Endothelial cell of umbilical vein (primary cell): ENCODE data around the gene SSR1. TPM values are rescaled to one million over a fixed set of nuclear protein-coding genes. Genes with fewer than 3 reads are reported as not detected.

Experiments
- BruUV-seq: library from RNA; stranded (reverse); fragments of 400-500 nt; replicated peaks from 2 replicates; lab custom pipeline; 2021; lab: Mats Ljungman, UMichigan
- CTCF ChIA-PET: fragments of 300-600, 350-600 bp; sonication (Branson Sonifier 250); formaldehyde crosslinking; loops from one replicate; lab custom pipeline; 2021; ENCODE audit warnings: antibody characterized with exemption, inconsistent platforms; lab: Charles Lee
- POLR2A ChIA-PET: fragments of 300-600, 350-600 bp; sonication (Branson Sonifier 250); formaldehyde crosslinking; loops from one replicate; lab custom pipeline; 2021; ENCODE audit warnings: antibody characterized with exemption, inconsistent platforms; lab: Charles Lee
- DNase-seq: peaks from one replicate; pipeline ENCODE4 v3.0.0-alpha.2; 2011; ENCODE audit warnings: low read depth, low spot score
- FAIRE-seq: peaks from 2 replicates; lab custom pipeline; 2011; peaks lifted over from hg19 to GRCh38; lab: Jason Lieb, UNC
- H2AFZ ChIP-seq: 2 replicates; pipeline ENCODE4 v1.6.0; 2012; ENCODE audit warnings: low read depth, low read length, control low read depth, inconsistent platforms
- H3K27ac ChIP-seq: 2 replicates; pipeline ENCODE4 v1.5.1; 2011; ENCODE audit warnings: low read depth, mild to moderate bottlenecking, control low read depth, low read length, moderate library complexity; ENCODE audit not compliant: insufficient read depth
- H3K27me3 ChIP-seq, 2 experiments: 2 replicates each; pipeline versions ENCODE4 v1.6.0 to v1.6.1; 2011; ENCODE audit warnings: low read length in 2 of 2, mixed read lengths in 1 of 2; ENCODE audit not compliant: control insufficient read depth in 2 of 2, insufficient read depth in 2 of 2
- H3K36me3 ChIP-seq, 2 experiments: 2 replicates in 1 of 2; 3 replicates in 1 of 2; pipeline ENCODE4 v1.5.1; 2011; ENCODE audit warnings: low read length in 2 of 2, mild to moderate bottlenecking in 1 of 2, moderate library complexity in 1 of 2; ENCODE audit not compliant: control insufficient read depth in 2 of 2, insufficient read depth in 2 of 2; ENCODE audit errors: extremely low read depth in 1 of 2
- H3K4me1 ChIP-seq: 3 replicates; pipeline ENCODE4 v1.5.1; 2011; ENCODE audit warnings: mild to moderate bottlenecking, low read length; ENCODE audit not compliant: control insufficient read depth, insufficient read depth; ENCODE audit errors: extremely low read depth
- H3K4me2 ChIP-seq: 2 replicates; pipeline ENCODE4 v1.6.1; 2011; ENCODE audit warnings: low read length, control low read depth, mixed read lengths; ENCODE audit not compliant: insufficient read depth
- H3K4me3 ChIP-seq, 3 experiments: fragments of 200-600 bp in 1 of 3; sonication (generic), shearing (Covaris generic) in 1 of 3; replicated peaks in 1 of 3; 2 replicates each; pipeline ENCODE4 v1.5.1; 2011 to 2016; ENCODE audit warnings: control low read depth in 3 of 3, low read length in 3 of 3, mild to moderate bottlenecking in 2 of 3, inconsistent platforms in 1 of 3, low read depth in 1 of 3, moderate library complexity in 1 of 3; ENCODE audit not compliant: insufficient read depth in 1 of 3
- H3K79me2 ChIP-seq: 2 replicates; pipeline ENCODE4 v1.6.0; 2012; ENCODE audit warnings: low read length, inconsistent platforms; ENCODE audit not compliant: control insufficient read depth, insufficient read depth
- H3K9ac ChIP-seq: replicated peaks from 2 replicates; pipeline ENCODE3; 2011; ENCODE audit warnings: low read length, control low read depth; ENCODE audit not compliant: insufficient read depth; ENCODE audit errors: extremely low read depth
- H3K9me1 ChIP-seq: replicated peaks from 3 replicates; pipeline ENCODE4 v1.6.0; 2011; ENCODE audit warnings: mild to moderate bottlenecking, low read length; ENCODE audit not compliant: control insufficient read depth, insufficient read depth; ENCODE audit errors: extremely low read depth
- H3K9me3 ChIP-seq: replicated peaks from 2 replicates; pipeline ENCODE4 v1.5.1; 2012; ENCODE audit warnings: low read length, inconsistent platforms; ENCODE audit not compliant: control insufficient read depth, insufficient read depth
- H4K20me1 ChIP-seq: replicated peaks from 2 replicates; pipeline ENCODE3; 2011; ENCODE audit warnings: mild to moderate bottlenecking, low read length; ENCODE audit not compliant: control insufficient read depth, insufficient read depth; ENCODE audit errors: extremely low read depth
- EZH2 ChIP-seq: IDR thresholded peaks from 2 replicates; pipeline ENCODE4 v1.6.1; 2012; ENCODE audit warnings: borderline replicate concordance, low read depth, mild to moderate bottlenecking, moderate library complexity, low read length, inconsistent platforms; ENCODE audit not compliant: severe bottlenecking
- GATA2 ChIP-seq: IDR thresholded peaks from 2 replicates; pipeline ENCODE4 v1.7.0; 2011; ENCODE audit warnings: low read depth, mild to moderate bottlenecking, moderate library complexity, mixed read lengths, low read length; ENCODE audit not compliant: insufficient read length, insufficient read depth
- JUN ChIP-seq: IDR thresholded peaks from 2 replicates; pipeline ENCODE4 v1.6.1; 2011; ENCODE audit warnings: borderline replicate concordance, low read depth; ENCODE audit not compliant: insufficient read length, insufficient read depth
- dilution Hi-C: fragments of 300-500 bp; cut with MboI; formaldehyde crosslinking; loops from one replicate; pipeline ENCODE4 v1.15.0; 2019; ENCODE audit warnings: low sequenced_read_pairs; ENCODE audit not compliant: extremely low pct_ligation_motif_present
- intact Hi-C: fragments of 100-400 bp; cut with micrococcal nuclease; formaldehyde crosslinking; loops from one replicate; pipeline ENCODE4 v1.10.0; 2022
- polyA plus RNA-seq, 4 experiments: library from polyadenylated mRNA; depleted of rRNA in 3 of 4; stranded (reverse) in 3 of 4; unstranded in 1 of 4; fragments of >200 nt; gene quantifications; 2 replicates each; pipeline versions ENCODE4 v1.2.1 to v1.2.3, GENCODE V29; 2011 to 2012; ENCODE audit warnings: missing spikeins in 1 of 4
- total RNA-seq: library from RNA; stranded (reverse); gene quantifications from 2 replicates; pipeline ENCODE4 v1.2.3, GENCODE V29; 2021
- TF ChIP-seq, protein P1 (sequence below), 2 donors: IDR thresholded peaks; 1 replicate in 1 of 2; 2 replicates in 1 of 2; pipeline ENCODE4 v1.5.1; 2011; ENCODE audit warnings: low read length in 2 of 2, mild to moderate bottlenecking in 2 of 2, moderate library complexity in 2 of 2, control low read depth in 1 of 2, inconsistent platforms in 1 of 2, low read depth in 1 of 2; ENCODE audit not compliant: insufficient read depth in 1 of 2; ENCODE audit errors: extremely low read depth in 1 of 2

Gene SSR1
- total and polyA plus RNA-seq, 2 donors (not counting 3 experiments of a cell fraction or from before 2014, with no cell fraction given), result 70.7 to 187 TPM

- Histone ChIP-seq H3K9me3 (no peaks in the 10 kb centered on the region), H3K4me1 (peaks cover 16% of the 10 kb centered on the region), H3K27ac (no peak overlapping the region), H2AFZ (no peak overlapping the region), H3K4me3 (peak overlapping the region in 2 of 3 experiments; percentile 98 to 99), H3K36me3 (peaks cover 11 to 16% of the 10 kb centered on the region in 2 experiments), H3K9ac (peak overlapping the region; percentile 99), H3K27me3 (no peaks in the 10 kb centered on the region), H4K20me1 (no peaks in the 10 kb centered on the region), H3K4me2 (peak overlapping the region; percentile 100), H3K9me1 (no peaks in the 10 kb centered on the region), H3K79me2 (peaks cover 64% of the 10 kb centered on the region)
- TF ChIP-seq GATA2 (no peak), EZH2 (no peak)
- TF ChIP-seq, protein P1, sequence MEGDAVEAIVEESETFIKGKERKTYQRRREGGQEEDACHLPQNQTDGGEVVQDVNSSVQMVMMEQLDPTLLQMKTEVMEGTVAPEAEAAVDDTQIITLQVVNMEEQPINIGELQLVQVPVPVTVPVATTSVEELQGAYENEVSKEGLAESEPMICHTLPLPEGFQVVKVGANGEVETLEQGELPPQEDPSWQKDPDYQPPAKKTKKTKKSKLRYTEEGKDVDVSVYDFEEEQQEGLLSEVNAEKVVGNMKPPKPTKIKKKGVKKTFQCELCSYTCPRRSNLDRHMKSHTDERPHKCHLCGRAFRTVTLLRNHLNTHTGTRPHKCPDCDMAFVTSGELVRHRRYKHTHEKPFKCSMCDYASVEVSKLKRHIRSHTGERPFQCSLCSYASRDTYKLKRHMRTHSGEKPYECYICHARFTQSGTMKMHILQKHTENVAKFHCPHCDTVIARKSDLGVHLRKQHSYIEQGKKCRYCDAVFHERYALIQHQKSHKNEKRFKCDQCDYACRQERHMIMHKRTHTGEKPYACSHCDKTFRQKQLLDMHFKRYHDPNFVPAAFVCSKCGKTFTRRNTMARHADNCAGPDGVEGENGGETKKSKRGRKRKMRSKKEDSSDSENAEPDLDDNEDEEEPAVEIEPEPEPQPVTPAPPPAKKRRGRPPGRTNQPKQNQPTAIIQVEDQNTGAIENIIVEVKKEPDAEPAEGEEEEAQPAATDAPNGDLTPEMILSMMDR (IDR thresholded peaks at IDR 0.05; ENCODE audit: extremely low read depth in 1 of 2, insufficient read depth in 1 of 2, low read depth in 1 of 2, low read length in 2 of 2), result no peak
- CTCF ChIA-PET, result interaction anchor here (2.9 kb wide), 1 partner anchor 35 kb away, joined by 9 read pairs; no protein-coding TSS in a partner anchor
- peak; percentile 54 for FAIRE-seq
- dilution Hi-C loops (no loop called here), intact Hi-C loops (loop anchor here (5.0 kb wide), 3 partner anchors 281 to 1304 kb away; partner anchors contain the start of genes BLOC1S5, NRN1 and SNRNP48)
- no TSS peak for BruUV-seq
- DNase-seq, result no peak
- POLR2A ChIA-PET, result no interaction called here
These were observed 1.8 kb downstream of the SSR1 start for GRCh38 chr6:7311176-7311575.

DNA sequence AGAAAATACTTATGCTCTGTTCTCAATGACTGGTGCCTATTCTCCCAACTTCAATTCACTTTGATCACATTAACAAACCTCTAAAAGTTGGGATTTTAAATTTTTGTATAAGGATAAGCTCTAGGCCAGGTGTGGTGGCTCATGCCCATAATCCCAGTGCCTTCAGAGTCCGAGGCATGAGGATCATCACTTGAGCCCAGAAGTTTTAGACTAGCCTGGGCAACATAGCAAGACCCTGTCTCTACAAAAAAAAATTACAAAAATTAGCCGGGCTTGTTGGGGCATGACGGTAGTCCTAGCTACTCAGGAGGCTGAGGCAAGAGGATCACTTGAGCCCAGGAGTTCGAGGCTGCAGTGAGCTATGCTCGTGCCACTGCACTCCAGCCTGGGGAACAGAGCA is 3.9 kb downstream of the SSR1 start:
- Histone ChIP-seq H4K20me1 (no peaks in the 10 kb centered on the region), H3K9ac (no peak overlapping the region), H3K79me2 (peaks cover 83% of the 10 kb centered on the region), H3K9me3 (no peaks in the 10 kb centered on the region), H3K36me3 (peaks cover 18 to 27% of the 10 kb centered on the region in 2 experiments), H3K27me3 (no peaks in the 10 kb centered on the region), H3K4me2 (no peak overlapping the region), H3K4me3 (no peak overlapping the region), H2AFZ (no peak overlapping the region), H3K27ac (no peak overlapping the region), H3K4me1 (peaks cover 16% of the 10 kb centered on the region), H3K9me1 (no peaks in the 10 kb centered on the region)
- TF ChIP-seq JUN (no peak), GATA2 (no peak)
- dilution Hi-C loops (no loop called here), intact Hi-C loops (no loop called here)
- DNase-seq (no peak), FAIRE-seq (no peak)
- CTCF ChIA-PET, result interaction anchor here (1.6 kb wide), 1 partner anchor 30 kb away, joined by 4 read pairs; no protein-coding TSS in a partner anchor
- POLR2A ChIA-PET, result no interaction called here
- no TSS peak for BruUV-seq
